Mucosa of descending colon (tissue), 3 donors: Measurements from ENCODE around the gene LRRC61. TPM values are rescaled to one million over a fixed set of nuclear protein-coding genes. Genes with fewer than 3 reads are reported as not detected.
A peak's percentile ranks its signal among the peaks of the same experiment; 100 is the strongest.
"Not testable (repeated sequence)": the region's sequence is repeated elsewhere in the genome, so short reads cannot be mapped to it uniquely, and the experiment has no call there.

Experiments used
- ATAC-seq: fragments of 200-7000 bp; cut with Tn5 transposase; one replicate; pipeline ENCODE4 v1.9.1; 2020; ENCODE audit warnings: mild to moderate bottlenecking, moderate library complexity
- DNase-seq, 3 donors: peaks; one replicate each; pipeline ENCODE4 v3.0.0-alpha.2; 2020
- H3K36me3 ChIP-seq: fragments of 200-600 bp; one replicate; pipeline ENCODE4 v1.8.0; 2021; ENCODE audit warnings: low read depth, mild to moderate bottlenecking
- H3K4me1 ChIP-seq: fragments of 200-600 bp; one replicate; pipeline ENCODE4 v1.8.0; 2021; ENCODE audit warnings: low read depth, mild to moderate bottlenecking
- H3K4me3 ChIP-seq: fragments of 200-600 bp; one replicate; pipeline ENCODE4 v1.8.0; 2021; ENCODE audit warnings: mild to moderate bottlenecking
- H3K9me3 ChIP-seq: fragments of 200-600 bp; one replicate; pipeline ENCODE4 v1.8.0; 2021; ENCODE audit warnings: mild to moderate bottlenecking
- CTCF ChIP-seq: fragments of 200-600 bp; IDR thresholded peaks from one replicate; pipeline ENCODE4 v1.8.0; 2022; ENCODE audit warnings: antibody characterized with exemption, mild to moderate bottlenecking
- intact Hi-C, 2 donors: fragments of 100-400 bp; cut with DNase I in 1 of 2; cut with micrococcal nuclease in 1 of 2; formaldehyde crosslinking; loops; one replicate each; pipeline versions ENCODE4 v1.11.0 to v1.11.1; 2022; cut with DNase I, micrococcal nuclease
- total RNA-seq, 3 donors: library from RNA; stranded (reverse); fragmentation: NEBNext Ultra II Directional in 2 of 3; extraction: Animal tissue kit (Norgen Biotek cat#: 25700) in 2 of 3; gene quantifications; one replicate each; pipeline versions ENCODE4 v1.2.1 to v1.2.4, GENCODE V29; 2021 to 2023
- donor health status: DM: no; HTN: no; CAD: no; lungs with moderate emphysema.
- donor health status: DM: no; HTN: no; CAD: no.
- donor health status: DM: no; HTN: yes; CAD: no.

Gene LRRC61
- total RNA-seq, 3 donors from 2014 or later, result 11.8 to 14.5 (median 14.5) TPM

GRCh38 chr7:150383710-150384397, 60.7 kb downstream of the LRRC61 start:
- TF ChIP-seq CTCF, result no peak
- DNase-seq (peak; percentile 86 to 90 (median 88)), ATAC-seq (peak; percentile 57)
- peaks cover 44% of the 10 kb centered on the region for H3K4me1 ChIP-seq
- no peaks in the 10 kb centered on the region for H3K36me3 ChIP-seq
- intact Hi-C loops, result no loop called here
- H3K4me3 ChIP-seq, result no peak overlapping the region
- no peaks in the 10 kb centered on the region for H3K9me3 ChIP-seq

- H3K36me3 ChIP-seq, result no peaks in the 10 kb centered on the region
- no peak overlapping the region for H3K4me3 ChIP-seq
- peaks cover 48% of the 10 kb centered on the region for H3K4me1 ChIP-seq
- no peaks in the 10 kb centered on the region for H3K9me3 ChIP-seq
- ATAC-seq, result peak; percentile 1
- intact Hi-C loops, result no loop called here
- no peak for TF ChIP-seq CTCF
- DNase-seq, result peak in 1 of 3 donors; percentile 37
These were observed 61.5 kb downstream of the LRRC61 start for GRCh38 chr7:150384406-150385301.

- ATAC-seq, result no peak
- Histone ChIP-seq H3K4me3 (no peak overlapping the region), H3K36me3 (no peaks in the 10 kb centered on the region), H3K4me1 (peaks cover 42% of the 10 kb centered on the region), H3K9me3 (no peaks in the 10 kb centered on the region)
- intact Hi-C loops, result no loop called here
- DNase-seq, result no peak
- TF ChIP-seq CTCF, result no peak
These were observed 62.2 kb downstream of the LRRC61 start for GRCh38 chr7:150385302-150385723.

GRCh38 chr7:150385884-150386283, 62.7 kb downstream of the LRRC61 start:
- DNase-seq, intact Hi-C loops, ATAC-seq, H3K36me3 ChIP-seq, H3K9me3 ChIP-seq, H3K4me3 ChIP-seq: not testable (repeated sequence)
- peaks cover 37% of the 10 kb centered on the region for H3K4me1 ChIP-seq

Other genes with a start within 250 kb of the LRRC61 start
- 10 to 100 TPM; 29.9 to 53.0 (median 30.2) TPM for gene ACTR3C, start 190 bp downstream of the LRRC61 start, total RNA-seq
- 100 to 1,000 TPM in 1 of 3 donors, 10 to 100 TPM in 2; 82.6 to 202 (median 98.9) TPM for gene RARRES2, start 18.3 kb downstream of the LRRC61 start, total RNA-seq
- gene REPIN1, start 45.5 kb downstream of the LRRC61 start, total RNA-seq, result 100 to 1,000 TPM; 151 to 228 (median 202) TPM
- gene ZNF775, start 56.0 kb downstream of the LRRC61 start, total RNA-seq, result 10 to 100 TPM; 10.9 to 11.8 (median 11.3) TPM
- gene GIMAP8, start 127.3 kb downstream of the LRRC61 start, total RNA-seq, result 1 to 10 TPM; 4.1 to 9.1 (median 5.5) TPM
- gene GIMAP7, start 191.5 kb downstream of the LRRC61 start, total RNA-seq, result 10 to 100 TPM in 1 of 3 donors, 1 to 10 TPM in 2; 6.7 to 11.5 (median 9.8) TPM
- 10 to 100 TPM; 10.5 to 22.6 (median 18.1) TPM for gene GIMAP4, start 244.0 kb downstream of the LRRC61 start, total RNA-seq